Neural cell (in vitro differentiated cells): ENCODE data around the gene BBS1.

Source experiments
- EP300 ChIP-seq: fragments of 450-650 bp; conservative IDR thresholded peaks from 2 replicates; pipeline ENCODE4 v1.6.1; 2014; ENCODE audit warnings: antibody characterized with exemption, mild to moderate bottlenecking, moderate library complexity; ENCODE audit not compliant: poor library complexity, severe bottlenecking
- MXI1 ChIP-seq: fragments of 450-650 bp; conservative IDR thresholded peaks from 2 replicates; pipeline ENCODE4 v1.6.1; 2014; ENCODE audit warnings: antibody characterized with exemption, mild to moderate bottlenecking; ENCODE audit not compliant: poor library complexity, severe bottlenecking
- POLR2AphosphoS5 ChIP-seq: IDR thresholded peaks from 2 replicates; pipeline ENCODE4 v1.6.1; 2012
- TAF1 ChIP-seq: IDR thresholded peaks from 2 replicates; pipeline ENCODE4 v1.6.1; 2012; ENCODE audit warnings: low read depth
- TF ChIP-seq, protein P1 (sequence below): fragments of 450-650 bp; IDR thresholded peaks from 2 replicates; pipeline ENCODE4 v1.5.1; 2014; ENCODE audit warnings: antibody characterized with exemption, mild to moderate bottlenecking, moderate library complexity; ENCODE audit not compliant: poor library complexity, severe bottlenecking

DNA sequence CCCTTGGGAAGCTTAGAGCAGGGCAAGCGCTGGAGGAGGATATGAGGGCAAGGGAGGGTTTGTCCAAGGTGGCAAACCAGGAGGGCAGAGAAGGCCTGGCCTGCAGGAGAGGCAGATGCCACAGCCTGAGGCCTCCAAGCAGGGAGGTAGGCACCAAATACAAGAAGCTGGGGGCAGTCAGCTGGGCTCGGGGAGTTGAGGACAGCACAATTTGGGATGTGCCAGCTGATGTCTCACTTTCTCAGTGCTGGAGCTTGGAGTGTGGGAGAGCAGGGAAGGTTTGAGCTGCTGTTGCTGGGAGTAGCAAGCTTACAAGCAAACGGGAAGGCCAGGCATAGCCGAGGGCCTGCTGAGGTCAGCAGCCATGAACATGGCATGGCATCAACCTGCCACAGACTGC lies 31.5 kb downstream of the BBS1 start:
- TF ChIP-seq, protein P1, sequence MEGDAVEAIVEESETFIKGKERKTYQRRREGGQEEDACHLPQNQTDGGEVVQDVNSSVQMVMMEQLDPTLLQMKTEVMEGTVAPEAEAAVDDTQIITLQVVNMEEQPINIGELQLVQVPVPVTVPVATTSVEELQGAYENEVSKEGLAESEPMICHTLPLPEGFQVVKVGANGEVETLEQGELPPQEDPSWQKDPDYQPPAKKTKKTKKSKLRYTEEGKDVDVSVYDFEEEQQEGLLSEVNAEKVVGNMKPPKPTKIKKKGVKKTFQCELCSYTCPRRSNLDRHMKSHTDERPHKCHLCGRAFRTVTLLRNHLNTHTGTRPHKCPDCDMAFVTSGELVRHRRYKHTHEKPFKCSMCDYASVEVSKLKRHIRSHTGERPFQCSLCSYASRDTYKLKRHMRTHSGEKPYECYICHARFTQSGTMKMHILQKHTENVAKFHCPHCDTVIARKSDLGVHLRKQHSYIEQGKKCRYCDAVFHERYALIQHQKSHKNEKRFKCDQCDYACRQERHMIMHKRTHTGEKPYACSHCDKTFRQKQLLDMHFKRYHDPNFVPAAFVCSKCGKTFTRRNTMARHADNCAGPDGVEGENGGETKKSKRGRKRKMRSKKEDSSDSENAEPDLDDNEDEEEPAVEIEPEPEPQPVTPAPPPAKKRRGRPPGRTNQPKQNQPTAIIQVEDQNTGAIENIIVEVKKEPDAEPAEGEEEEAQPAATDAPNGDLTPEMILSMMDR: no peak
- TF ChIP-seq MXI1: no peak
- no peak for TF ChIP-seq TAF1
- TF ChIP-seq EP300: no peak
- no peak for TF ChIP-seq POLR2AphosphoS5
